ENCODE data around the gene ZNF548.
"Not testable (repeated sequence)": the region's sequence is repeated elsewhere in the genome, so short reads cannot be mapped to it uniquely, and the experiment has no call there.

The ZNF548 gene

GRCh38 chr19:57389730-57390598 is at the start of gene ZNF548:
ZNF548 (plus strand) TSS chr19:57389854; CDS start chr19:57390100, 246 bp downstream.
- DNase-seq (ENCODE audit: low read depth) = peak; percentile 99

GRCh38 chr19:57342582-57342981 is 47.1 kb upstream of the ZNF548 start:
- no peak for DNase-seq (ENCODE audit: low read depth)

DNA sequence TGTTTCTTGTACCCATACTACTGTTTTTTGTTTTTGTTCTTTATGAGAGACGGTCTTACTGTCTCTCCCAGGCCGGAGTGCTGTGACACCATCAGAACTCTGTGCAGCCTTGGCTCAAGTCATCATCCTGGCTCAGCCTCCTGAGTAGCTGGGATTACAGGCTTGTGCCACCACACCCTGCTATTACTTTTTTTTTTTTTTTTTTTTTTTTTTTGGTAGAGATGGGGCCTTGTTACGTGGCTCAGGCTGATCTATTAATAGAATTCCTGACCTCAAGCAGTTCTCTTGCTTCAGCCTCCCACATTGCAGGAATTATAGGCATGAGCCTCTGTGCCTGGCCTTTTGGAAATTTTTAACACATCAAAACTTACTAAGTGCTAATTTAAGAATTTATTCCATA is 41.5 kb upstream of the ZNF548 start:
- peak; percentile 32 for DNase-seq (ENCODE audit: low read depth)

DNA sequence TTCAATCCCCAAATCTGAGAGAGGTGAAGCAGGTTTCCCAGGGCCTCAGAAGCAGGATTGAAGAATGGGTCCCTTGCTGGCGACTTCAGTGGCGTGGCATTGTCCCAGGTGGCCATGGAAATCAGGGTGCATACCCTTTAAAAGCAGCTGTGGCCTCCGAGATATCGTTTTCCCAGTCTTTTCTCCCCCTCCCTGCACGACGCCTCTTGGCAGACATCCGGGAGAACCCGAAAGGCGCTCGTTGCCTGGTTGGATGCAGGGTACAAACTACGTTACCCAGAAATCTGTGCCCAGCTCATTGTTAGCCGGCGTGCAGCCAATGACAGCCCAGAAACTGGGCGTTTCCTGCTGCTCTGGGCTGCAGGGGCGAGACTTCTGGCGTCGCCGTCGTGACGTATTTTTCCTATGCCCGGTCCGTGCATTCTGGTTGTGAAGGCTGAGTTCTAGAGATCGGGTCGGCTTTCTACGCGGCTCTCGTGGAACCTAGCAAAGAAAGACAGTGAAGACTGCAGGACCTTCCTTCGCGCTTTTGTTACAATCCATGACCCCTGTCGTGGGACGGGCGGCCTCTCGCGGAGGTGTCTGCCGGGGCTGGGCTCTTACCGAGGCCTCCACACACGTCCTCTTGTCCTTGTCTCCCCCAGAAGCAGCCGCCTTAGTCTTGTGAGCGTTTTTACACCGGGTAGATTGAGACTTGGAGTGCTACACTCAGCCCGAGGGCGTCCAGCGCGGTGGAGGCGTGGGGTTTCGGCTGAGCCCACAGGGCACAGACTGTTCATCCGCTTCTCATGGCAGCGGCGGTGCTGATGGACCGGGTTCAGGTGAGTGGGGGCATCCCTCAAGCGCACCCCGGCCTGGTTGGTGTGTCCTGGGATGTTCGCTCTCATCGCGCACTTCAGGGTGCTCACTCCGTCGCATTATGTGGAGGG is 38.5 kb upstream of the ZNF548 start, which contains the start of gene ZNF304:
TSS of gene ZNF304 (plus strand) at position 395 of the 929 bp plus-strand sequence. CDS start at position 789, 394 bp downstream.
- peak; percentile 96 for DNase-seq (ENCODE audit: low read depth)

DNA sequence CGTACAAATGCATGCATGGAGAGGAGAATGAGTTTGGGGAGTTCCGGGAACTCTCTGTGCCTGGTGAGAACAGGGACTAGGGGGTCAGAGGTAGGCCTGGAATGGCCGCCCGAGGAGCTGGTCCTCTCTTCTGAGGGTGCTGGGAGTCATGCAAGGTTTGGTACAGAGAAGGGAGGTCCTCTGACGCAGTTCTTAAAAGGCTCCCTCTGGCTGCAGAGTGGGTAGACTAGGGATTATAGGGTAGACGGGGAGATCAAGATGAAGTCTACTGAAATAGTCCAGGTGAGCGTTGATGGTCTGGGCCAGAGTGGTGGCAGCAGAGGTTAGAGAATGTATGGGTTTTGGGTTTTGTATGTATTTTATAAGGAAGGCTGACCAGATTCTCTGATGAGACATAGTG is 37.8 kb upstream of the ZNF548 start:
- no peak for DNase-seq (ENCODE audit: low read depth)

DNA sequence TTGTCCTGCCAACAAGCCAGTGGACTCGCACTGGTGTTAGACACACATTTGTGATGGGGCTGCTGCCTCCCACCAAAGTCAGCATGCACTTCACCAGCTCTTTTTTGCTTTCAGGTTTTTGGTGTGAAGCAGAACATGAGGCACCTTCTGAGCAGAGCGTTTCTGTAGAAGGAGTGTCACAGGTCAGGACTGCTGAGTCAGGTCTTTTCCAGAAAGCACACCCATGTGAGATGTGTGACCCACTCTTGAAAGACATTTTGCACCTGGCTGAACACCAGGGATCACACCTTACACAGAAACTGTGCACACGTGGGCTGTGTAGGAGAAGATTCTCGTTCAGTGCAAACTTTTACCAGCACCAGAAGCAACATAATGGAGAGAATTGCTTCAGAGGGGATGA is 33.7 kb upstream of the ZNF548 start:
- no peak for DNase-seq (ENCODE audit: low read depth)

DNA sequence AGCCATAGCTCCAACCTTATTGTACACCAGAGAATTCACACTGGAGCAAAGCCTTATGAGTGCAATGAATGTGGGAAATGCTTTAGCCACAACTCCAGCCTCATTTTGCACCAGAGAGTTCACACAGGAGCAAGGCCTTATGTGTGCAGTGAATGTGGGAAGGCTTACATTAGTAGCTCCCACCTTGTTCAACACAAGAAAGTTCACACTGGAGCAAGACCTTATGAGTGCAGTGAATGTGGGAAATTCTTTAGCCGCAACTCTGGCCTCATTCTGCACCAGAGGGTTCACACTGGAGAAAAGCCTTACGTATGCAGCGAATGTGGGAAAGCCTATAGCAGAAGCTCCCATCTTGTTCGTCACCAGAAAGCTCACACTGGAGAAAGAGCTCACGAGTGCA is 32.2 kb upstream of the ZNF548 start:
- DNase-seq (ENCODE audit: low read depth) = no peak

DNA sequence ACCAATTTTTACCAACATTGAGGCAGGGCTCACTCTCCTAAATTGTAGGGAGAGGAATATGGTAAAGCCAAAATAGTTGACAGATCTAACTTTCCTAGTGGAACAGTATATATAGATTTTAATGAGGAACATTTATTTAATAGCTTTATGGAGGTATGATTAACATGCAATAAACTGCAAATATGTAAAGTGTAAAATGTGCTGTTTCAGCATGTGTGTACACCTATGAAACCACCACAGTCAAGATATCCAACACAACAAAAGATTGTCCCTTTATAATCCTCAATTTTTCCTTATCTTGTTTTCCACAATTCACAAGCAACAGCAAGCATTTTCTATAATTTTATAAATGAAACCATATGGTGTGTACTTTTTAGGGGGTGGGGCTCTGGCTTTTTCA is 30.4 kb upstream of the ZNF548 start:
- DNase-seq (ENCODE audit: low read depth) = no peak

- DNase-seq (ENCODE audit: low read depth) = no peak
Measured at GRCh38 chr19:57362419-57362818, 27.2 kb upstream of the ZNF548 start.

DNA sequence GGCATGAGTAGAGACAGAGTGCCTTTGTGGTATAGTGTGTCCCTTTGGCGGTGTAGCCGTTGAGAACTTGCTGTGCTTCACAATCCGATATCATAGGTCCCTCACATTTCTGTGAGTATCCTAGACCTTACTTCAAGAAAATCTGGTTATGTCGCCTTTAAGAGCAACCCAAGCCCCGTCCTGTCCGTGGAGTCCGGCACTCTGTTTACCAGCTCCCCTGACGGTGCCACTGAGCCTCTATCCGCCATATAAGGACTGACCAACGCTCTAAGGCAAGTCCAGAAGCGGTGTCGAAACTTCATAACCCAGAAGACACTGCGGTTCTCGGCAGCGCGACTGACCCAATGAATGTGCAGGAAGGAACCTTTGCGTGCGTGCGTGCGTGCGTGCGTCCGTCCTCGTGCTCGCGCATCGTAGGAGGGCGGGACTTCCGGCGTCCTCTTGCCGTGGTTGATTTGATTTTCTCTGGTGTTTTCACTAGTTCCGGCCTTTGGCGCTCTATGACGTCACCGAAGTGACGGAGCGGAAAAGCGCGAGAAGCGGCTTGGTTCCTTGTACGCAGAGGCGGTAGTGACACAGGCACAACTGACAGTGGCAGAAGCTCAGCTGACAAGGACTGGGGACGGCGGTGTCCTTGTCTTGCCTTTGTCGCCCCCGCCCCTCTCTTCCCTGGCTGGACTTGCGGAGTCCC is 26.5 kb upstream of the ZNF548 start, which contains the start of the genes TRAPPC2B and ZNF547:
TSS of gene TRAPPC2B (plus strand) at position 555 of the 691 bp plus-strand sequence. CDS start 1,283 bp downstream, outside the sequence.
TSS of gene ZNF547 (plus strand) at position 555 of the 691 bp plus-strand sequence. CDS start 5,005 bp downstream, outside the sequence.
- peak; percentile 99 for DNase-seq (ENCODE audit: low read depth)

GRCh38 chr19:57363688-57364181 is 25.9 kb upstream of the ZNF548 start:
- no peak for DNase-seq (ENCODE audit: low read depth)

GRCh38 chr19:57366776-57367175 is 22.9 kb upstream of the ZNF548 start:
- DNase-seq (ENCODE audit: low read depth) = no peak

- DNase-seq (ENCODE audit: low read depth) = no peak
Measured at GRCh38 chr19:57374179-57374578, 15.5 kb upstream of the ZNF548 start.

DNA sequence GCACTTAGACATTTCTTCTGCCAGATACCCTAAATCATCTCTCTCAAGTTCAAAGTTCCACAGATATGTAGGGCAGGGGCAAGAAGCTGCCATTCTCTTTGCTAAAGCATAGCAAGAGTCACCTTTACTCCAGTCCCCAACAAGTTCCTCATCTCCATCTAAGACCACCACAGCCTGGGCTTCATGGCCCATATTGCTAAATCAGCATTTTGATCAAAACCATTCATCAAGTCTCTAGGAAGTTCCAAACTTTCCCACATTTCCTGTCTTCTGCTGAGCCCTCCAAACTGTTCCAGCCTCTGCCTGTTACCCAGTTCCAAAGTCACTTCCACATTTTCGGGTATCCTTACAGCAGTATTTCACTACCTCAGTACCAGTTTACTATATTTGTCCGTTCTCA is 15.0 kb upstream of the ZNF548 start:
- not testable (repeated sequence) for DNase-seq (ENCODE audit: low read depth)

- no peak for DNase-seq (ENCODE audit: low read depth)
Measured at GRCh38 chr19:57376151-57376550, 13.5 kb upstream of the ZNF548 start.

DNA sequence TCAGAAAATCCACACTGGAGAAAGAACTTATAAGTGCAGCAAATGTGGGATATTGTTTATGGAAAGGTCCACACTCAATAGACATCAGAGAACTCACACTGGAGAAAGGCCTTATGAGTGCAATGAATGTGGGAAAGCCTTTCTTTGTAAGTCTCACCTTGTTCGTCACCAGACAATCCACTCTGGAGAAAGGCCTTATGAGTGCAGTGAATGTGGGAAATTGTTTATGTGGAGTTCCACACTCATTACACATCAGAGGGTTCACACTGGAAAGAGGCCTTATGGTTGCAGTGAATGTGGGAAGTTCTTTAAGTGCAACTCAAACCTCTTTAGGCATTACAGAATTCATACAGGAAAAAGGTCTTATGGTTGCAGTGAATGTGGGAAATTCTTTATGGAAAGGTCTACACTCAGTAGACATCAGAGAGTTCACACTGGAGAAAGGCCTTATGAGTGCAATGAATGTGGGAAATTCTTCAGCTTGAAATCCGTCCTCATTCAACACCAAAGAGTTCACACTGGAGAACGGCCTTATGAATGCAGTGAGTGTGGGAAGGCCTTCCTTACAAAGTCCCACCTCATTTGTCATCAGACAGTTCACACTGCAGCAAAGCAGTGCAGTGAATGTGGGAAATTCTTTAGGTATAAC is 12.0 kb upstream of the ZNF548 start:
- no peak for DNase-seq (ENCODE audit: low read depth)

GRCh38 chr19:57380923-57381322 is 8.7 kb upstream of the ZNF548 start:
- DNase-seq (ENCODE audit: low read depth) = no peak

DNA sequence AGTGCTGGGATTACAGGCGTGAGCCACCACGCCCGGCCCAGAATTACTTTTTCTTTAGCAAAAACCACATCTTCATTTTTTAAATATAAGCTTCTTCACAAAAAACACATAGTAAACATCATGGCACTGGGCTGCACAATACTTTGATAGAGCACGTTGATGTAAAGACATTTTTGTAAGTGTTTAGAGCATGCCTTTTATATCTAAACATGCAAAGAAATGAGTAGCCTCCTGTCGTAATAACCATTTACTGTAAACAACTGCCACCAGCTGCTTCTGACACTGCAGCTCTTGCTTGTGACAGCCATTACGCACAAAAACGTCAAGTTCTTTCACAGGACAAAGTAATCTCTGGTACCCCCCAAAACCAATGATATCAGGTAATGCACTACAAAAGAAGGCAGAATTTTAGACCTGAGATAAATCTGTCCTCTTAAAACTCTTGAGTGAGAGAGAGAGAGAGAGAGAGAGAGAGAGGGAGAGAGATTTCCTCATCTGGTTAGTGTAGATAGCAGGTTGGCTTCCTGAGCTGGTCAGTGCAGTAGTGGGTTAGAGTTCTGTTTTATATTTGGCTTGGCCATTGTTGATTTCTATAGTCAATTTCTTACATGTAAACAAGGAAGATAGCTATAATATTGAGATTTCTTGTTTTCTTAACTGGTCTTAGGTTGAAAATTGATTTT is 6.7 kb upstream of the ZNF548 start:
- DNase-seq (ENCODE audit: low read depth) = no peak

DNA sequence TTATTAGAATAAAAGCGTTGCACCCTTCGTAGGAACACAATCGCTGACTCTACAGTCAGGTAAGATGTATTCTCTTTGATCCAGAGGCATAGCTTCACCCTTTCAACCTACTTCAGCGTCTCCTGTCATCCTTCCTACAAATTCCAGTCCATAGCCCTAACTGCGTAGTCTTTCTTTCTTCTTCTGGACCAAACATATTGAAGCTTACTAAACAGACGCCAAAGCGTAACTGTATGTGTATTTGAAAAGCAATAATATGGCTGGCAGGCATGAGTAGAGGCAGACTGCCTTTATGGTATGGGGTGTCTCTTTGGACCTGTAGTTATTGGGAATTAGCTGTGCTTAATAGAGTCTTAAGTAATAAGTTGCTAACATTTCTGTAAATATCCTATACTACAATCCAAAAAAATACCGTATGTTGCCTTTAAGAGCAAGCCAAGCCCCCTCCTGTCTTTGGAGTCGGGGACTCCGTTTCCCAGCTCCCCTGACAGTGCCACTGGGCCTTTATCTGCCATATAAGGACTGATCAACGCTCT is 392 bp upstream of the ZNF548 start:
- DNase-seq (ENCODE audit: low read depth) = no peak

- DNase-seq (ENCODE audit: low read depth) = no peak
Measured at GRCh38 chr19:57395710-57396109, 6.1 kb downstream of the ZNF548 start.

All from stromal cell of bone marrow (primary cell).